ENCODE results near the gene WWTR1. TPM values are rescaled to one million over a fixed set of nuclear protein-coding genes. Genes with fewer than 3 reads are reported as not detected.
A peak's percentile ranks its signal among the peaks of the same experiment; 100 is the strongest.

Gene WWTR1
- polyA plus RNA-seq, 2 of the 4 experiments (the other 2 are of a cell fraction) = 99.7 to 164 TPM

DNA sequence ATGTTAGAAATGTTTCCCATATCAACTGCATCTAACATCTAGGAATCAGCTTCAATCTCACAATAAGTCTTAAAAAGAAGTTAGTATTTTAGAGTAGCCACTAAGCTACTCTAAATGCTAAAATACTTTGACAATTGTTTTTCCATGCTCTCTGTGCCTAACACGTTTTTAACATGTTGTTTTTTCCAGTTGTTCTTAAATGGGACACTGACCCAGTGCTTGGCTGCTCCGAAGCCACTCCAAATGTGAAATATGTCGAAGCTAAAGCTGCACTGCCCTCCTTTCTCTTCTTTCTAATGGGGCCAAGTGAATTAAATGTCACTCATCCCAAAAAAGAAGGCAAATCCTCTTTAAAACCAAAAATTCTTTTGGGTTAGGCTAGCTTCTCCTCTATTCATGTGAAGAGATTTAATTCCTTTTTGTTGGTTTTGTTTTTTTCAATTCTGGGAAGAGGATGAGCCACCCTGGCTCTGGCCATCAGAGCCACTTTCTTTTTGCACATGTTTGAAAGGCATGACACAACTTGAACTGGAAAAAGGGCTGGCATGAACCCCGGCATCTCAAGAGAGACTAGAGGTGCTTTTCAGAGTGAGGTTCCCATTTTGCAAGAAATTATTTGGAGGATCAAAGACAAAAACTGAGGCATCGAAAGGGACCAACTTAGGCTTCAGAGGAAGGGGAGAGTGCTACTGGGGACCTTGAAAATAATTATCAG lies 73.7 kb downstream of the WWTR1 start:
- TF ChIP-seq, protein P1, sequence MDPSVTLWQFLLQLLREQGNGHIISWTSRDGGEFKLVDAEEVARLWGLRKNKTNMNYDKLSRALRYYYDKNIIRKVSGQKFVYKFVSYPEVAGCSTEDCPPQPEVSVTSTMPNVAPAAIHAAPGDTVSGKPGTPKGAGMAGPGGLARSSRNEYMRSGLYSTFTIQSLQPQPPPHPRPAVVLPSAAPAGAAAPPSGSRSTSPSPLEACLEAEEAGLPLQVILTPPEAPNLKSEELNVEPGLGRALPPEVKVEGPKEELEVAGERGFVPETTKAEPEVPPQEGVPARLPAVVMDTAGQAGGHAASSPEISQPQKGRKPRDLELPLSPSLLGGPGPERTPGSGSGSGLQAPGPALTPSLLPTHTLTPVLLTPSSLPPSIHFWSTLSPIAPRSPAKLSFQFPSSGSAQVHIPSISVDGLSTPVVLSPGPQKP (IDR thresholded peaks at IDR 0.05; ENCODE audit: low read depth, low read length) = no peak
- TF ChIP-seq ZNF302 (CRISPR knock-in tag; IDR thresholded peaks at IDR 0.05) = no peak
- TF ChIP-seq CEBPB (IDR thresholded peaks at IDR 0.05) = no peak
- TF ChIP-seq CBX8 (IDR thresholded peaks at IDR 0.05) = no peak
- peak overlapping the region; percentile 53 to 94 for H3K27ac ChIP-seq
- peaks cover 100% of the 10 kb centered on the region for H3K4me1 ChIP-seq
- peak overlapping the region; percentile 59 for H3K4me2 ChIP-seq
- CTCF ChIA-PET = interaction anchor here (0.8 to 1.6 kb wide), 3 partner anchors 43 to 72 kb away, joined by 3 to 4 read pairs (median 4); no protein-coding TSS in a partner anchor
- H3K9me3 ChIP-seq = no peaks in the 10 kb centered on the region
- DNase-seq (ENCODE audit: low read depth in 1 of 2, low spot score in 1 of 2) (no peak), FAIRE-seq (no peak), ATAC-seq (no peak)
- POLR2A ChIA-PET = interaction anchor here (1.1 kb wide), 1 partner anchor 72 kb away, joined by 4 read pairs; no protein-coding TSS in a partner anchor
- WGBS (ENCODE audit: missing lambda C conversion rate) = 72% methylated on average over 5 of the region's 5 CpGs
- H3K4me3 ChIP-seq = no peak overlapping the region

DNA sequence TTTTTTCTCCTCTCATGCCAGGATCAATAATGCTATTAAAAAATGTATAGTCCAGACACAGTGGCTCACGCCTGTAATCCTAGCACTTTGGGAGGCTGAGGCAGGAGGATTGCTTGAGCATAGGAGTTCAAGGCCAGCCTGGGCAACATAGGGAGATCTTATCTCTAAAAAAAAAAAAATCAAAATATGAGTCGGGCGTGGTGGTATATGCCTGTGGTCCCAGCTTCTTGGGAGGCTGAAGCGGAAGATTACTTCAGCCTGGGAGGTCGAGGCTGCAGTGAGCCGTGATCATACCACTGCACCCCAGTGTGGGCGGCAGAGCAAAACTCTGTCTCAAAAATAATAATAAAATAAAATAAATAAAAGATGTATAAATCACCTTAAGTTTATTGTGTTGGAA lies 75.4 kb downstream of the WWTR1 start:
- Histone ChIP-seq H3K4me1 (peaks cover 100% of the 10 kb centered on the region), H3K27ac (peak overlapping the region; percentile 94), H3K4me2 (peak overlapping the region; percentile 87), H3K4me3 (no peak overlapping the region), H3K9me3 (no peaks in the 10 kb centered on the region)
- no peak for ATAC-seq
- no peak for FAIRE-seq
- ChIA-PET CTCF (interaction anchor here (0.5 to 4.6 kb wide), 7 partner anchors 10 to 135 kb away, joined by 4 to 32 read pairs (median 4); partner anchors contain the start of gene WWTR1), POLR2A (interaction anchor here (1.3 to 3.4 kb wide), 2 partner anchors 48 to 76 kb away, joined by 3 to 27 read pairs; partner anchors contain the start of gene WWTR1)
- no peak for TF ChIP-seq CBX2 (IDR thresholded peaks at IDR 0.05; ENCODE audit: borderline replicate concordance, low read depth)
- TF ChIP-seq JUN (IDR thresholded peaks at IDR 0.05) = no peak
- TF ChIP-seq GATA3 (IDR thresholded peaks at IDR 0.05; ENCODE audit: borderline replicate concordance) = peak; percentile 28; the same call in 1 of the 2 replicates
- DNase-seq (ENCODE audit: low read depth in 1 of 2, low spot score in 1 of 2) = no peak
- 40% methylated on average over 7 of the region's 7 CpGs for WGBS (ENCODE audit: missing lambda C conversion rate)

DNA sequence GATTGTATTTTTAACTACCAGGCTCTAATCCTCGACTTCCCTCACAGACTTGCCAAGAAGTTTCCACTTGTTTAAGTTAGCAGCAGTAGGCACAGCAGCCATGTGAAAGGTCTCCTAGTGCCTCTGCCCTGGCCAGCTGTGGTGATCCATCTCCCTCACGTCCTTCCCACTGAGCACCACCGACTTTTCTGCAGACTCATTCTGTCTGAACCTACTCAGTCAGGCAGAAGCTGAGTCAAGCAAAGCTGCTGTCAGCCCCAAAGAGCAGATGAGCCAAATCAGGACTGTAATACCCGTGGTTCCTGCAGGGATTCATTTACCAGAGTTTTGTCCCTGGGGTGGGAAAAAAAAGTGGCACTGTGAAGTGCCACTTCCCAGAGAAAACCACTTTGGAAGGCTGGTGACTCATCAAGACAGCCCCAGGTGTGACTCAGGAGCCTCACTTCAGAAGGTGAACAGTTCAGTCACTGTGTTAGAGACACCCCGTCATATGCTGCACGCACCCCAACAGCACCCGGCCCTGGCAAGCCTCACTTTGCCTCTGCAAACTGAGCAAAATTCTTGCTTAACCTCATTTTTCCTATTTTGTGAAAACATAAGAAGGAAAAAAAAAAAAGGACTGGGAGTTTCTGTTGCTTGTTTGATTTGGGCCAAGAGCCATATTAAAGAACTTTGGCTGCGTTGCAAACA lies 76.0 kb downstream of the WWTR1 start:
- H3K9me3 ChIP-seq = no peaks in the 10 kb centered on the region
- FAIRE-seq (peak; percentile 68), DNase-seq (ENCODE audit: low read depth in 1 of 2, low spot score in 1 of 2) (peak; percentile 83 to 86), ATAC-seq (peak; percentile 90 to 95)
- WGBS (ENCODE audit: missing lambda C conversion rate) = 2% methylated on average over 8 of the region's 8 CpGs
- ChIA-PET POLR2A (interaction anchor here (1.3 to 3.4 kb wide), 2 partner anchors 47 to 76 kb away, joined by 3 to 27 read pairs; partner anchors contain the start of gene WWTR1), CTCF (interaction anchor here (0.5 to 4.6 kb wide), 11 partner anchors 9 to 189 kb away, joined by 3 to 32 read pairs (median 4); partner anchors contain the start of gene WWTR1)
- peaks cover 100% of the 10 kb centered on the region for H3K4me1 ChIP-seq
- peak overlapping the region; percentile 94 for H3K27ac ChIP-seq
- H3K4me2 ChIP-seq = peak overlapping the region; percentile 87
- H3K4me3 ChIP-seq = peak overlapping the region; percentile 18; the same call in 1 of the 3 replicates
- TF ChIP-seq RFX5 (IDR thresholded peaks at IDR 0.05) (no peak), NR3C1 (IDR thresholded peaks at IDR 0.05) (no peak), RARB (CRISPR knock-in tag; IDR thresholded peaks at IDR 0.05) (peak; percentile 64; the same call in 1 of the 2 replicates), CHD4 (IDR thresholded peaks at IDR 0.05; ENCODE audit: borderline replicate concordance) (no peak), CEBPB (IDR thresholded peaks at IDR 0.05) (peak; percentile 6 to 19; a peak in 2 of 4 replicates), EHF (CRISPR knock-in tag; IDR thresholded peaks at IDR 0.05) (no peak), HOXB5 (CRISPR knock-in tag; IDR thresholded peaks at IDR 0.05) (0 out of 2 replicates have a peak, but pooled peaks have one; percentile 64), JUN (IDR thresholded peaks at IDR 0.05) (peak in 1 of 2 experiments; percentile 44; a peak in 2 of 5 replicates), BHLHE40 (IDR thresholded peaks at IDR 0.05; ENCODE audit: low read depth, low read length) (no peak), CBX2 (IDR thresholded peaks at IDR 0.05; ENCODE audit: borderline replicate concordance, low read depth) (no peak), HEYL (CRISPR knock-in tag; IDR thresholded peaks at IDR 0.05) (no peak), E2F6 (IDR thresholded peaks at IDR 0.05; ENCODE audit: borderline replicate concordance, low read depth) (no peak), ZNF302 (CRISPR knock-in tag; IDR thresholded peaks at IDR 0.05) (no peak), SREBF2 (IDR thresholded peaks at IDR 0.05) (no peak), MYC (IDR thresholded peaks at IDR 0.05; ENCODE audit: borderline replicate concordance, low read length) (no peak), ESRRA (IDR thresholded peaks at IDR 0.05; ENCODE audit: borderline replicate concordance, low read length) (no peak), ZFP36 (IDR thresholded peaks at IDR 0.05; ENCODE audit: borderline replicate concordance, partially characterized antibody) (no peak), CHD2 (IDR thresholded peaks at IDR 0.05; ENCODE audit: low read length, partially characterized antibody) (no peak), NPAS2 (CRISPR knock-in tag; IDR thresholded peaks at IDR 0.05; ENCODE audit: borderline replicate concordance) (no peak), FOSL2 (IDR thresholded peaks at IDR 0.05) (peak; percentile 78), FOSL2 (CRISPR knock-in tag; IDR thresholded peaks at IDR 0.05) (peak; percentile 98), SMC3 (IDR thresholded peaks at IDR 0.05) (0 out of 3 replicates have a peak, but pooled peaks have one; percentile 27), POLR2AphosphoS2 (conservative IDR thresholded peaks at IDR 0.05; ENCODE audit: low read length) (no peak), MAZ (IDR thresholded peaks at IDR 0.05; ENCODE audit: borderline replicate concordance, low read depth, low read length) (no peak), KDM5A (IDR thresholded peaks at IDR 0.05) (no peak)
- TF ChIP-seq, protein P2, sequence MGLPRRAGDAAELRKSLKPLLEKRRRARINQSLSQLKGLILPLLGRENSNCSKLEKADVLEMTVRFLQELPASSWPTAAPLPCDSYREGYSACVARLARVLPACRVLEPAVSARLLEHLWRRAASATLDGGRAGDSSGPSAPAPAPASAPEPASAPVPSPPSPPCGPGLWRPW (IDR thresholded peaks at IDR 0.05) = no peak
- TF ChIP-seq, protein P3, sequence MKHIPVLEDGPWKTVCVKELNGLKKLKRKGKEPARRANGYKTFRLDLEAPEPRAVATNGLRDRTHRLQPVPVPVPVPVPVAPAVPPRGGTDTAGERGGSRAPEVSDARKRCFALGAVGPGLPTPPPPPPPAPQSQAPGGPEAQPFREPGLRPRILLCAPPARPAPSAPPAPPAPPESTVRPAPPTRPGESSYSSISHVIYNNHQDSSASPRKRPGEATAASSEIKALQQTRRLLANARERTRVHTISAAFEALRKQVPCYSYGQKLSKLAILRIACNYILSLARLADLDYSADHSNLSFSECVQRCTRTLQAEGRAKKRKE (CRISPR knock-in tag; IDR thresholded peaks at IDR 0.05; ENCODE audit: low read depth) = no peak; the same call in 1 of the 2 replicates
